ENCODE measurements around the gene DOK1. TPM values are rescaled to one million over a fixed set of nuclear protein-coding genes. Genes with fewer than 3 reads are reported as not detected.

The DOK1 gene
- polyA plus RNA-seq, 4 donors: 7.4 to 10.3 (median 8.4) TPM

DNA sequence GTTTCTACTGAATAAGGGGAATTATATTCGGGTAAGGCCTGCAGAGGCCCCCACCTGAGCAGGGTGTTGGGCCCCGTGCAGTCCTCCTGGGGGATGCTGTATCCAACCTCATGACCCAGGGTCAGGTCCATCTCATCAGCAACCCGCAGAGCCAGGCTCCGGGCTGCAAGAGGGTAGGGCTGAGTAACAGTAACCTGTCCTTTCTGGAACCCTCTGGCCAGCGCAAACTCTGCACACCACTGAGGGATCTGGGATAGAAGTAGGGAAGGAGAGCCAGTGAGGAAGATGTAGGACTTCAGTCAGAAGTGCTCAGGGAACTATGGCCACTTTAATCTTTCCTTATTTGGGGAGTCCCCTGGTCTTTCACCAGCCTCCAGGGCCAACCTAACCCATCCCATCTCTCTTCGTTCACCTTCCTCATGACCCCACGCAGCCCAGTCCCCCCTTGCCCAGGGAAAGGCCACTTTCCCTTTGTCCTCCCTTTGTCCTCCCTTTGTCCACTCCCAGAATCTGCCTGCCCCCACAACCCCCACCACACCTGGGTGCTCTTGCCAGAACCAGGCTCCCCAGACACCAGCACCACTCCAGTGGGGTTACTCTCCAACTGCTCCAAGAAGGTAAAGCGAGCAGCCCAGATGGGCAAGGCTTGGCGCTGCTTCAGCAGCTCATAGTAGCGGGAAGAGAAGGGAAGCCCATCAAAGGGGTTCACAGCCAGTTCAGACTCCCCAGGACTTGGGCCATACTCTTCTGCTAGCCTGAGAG is 29.4 kb upstream of the DOK1 start:
- no peak for DNase-seq (ENCODE audit: low read depth in 4 of 4, low spot score in 3 of 4)

DNA sequence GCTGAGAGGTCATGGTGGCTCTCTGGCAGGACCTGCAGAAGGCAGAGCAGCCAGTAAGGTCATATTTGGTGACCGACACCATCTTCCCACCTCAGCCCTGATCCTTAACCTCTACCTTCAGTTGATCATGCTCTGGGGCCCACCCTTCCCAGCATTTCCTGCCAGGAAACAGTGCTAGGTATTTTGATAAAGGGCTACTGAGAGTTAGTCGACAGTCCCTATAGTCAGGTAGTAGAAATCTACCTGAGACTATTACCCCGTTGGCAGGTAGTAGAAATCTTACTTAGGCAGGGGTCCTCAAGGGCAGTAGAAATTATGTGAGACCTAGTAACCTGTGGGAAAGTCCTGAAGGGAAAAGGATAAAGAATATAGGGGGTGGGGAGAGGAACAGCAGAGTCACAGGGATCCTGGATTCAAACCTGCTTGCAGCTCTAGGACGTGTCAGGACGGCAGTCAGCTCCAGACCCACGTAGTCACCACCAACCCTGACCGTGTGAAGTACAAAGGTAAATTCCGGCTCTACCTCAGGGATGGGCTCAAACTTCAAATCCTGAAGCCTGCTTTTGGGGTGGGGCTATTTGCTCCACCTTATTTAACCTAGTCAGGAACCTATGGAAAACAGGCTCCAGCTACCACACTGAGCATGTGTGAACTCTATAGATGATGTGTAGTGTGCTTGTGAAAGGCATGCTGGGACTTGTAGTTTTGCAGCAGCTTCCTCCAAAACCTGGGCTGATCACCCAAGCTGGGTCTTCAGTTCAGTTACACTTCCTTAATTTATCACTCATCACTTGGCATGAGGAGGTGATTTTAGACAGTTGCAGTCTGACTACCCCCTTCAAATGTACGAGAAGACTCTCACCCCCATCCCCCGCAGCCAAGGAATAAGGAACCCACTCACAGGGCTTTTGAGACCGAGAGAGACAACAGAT is 28.5 kb upstream of the DOK1 start, which contains the start of gene DQX1:
Gene DQX1 (minus strand): TSS at position 515 of the 932 bp plus-strand sequence. CDS start 502 bp downstream, at position 13.
- DNase-seq (ENCODE audit: low read depth in 4 of 4, low spot score in 3 of 4): no peak

DNA sequence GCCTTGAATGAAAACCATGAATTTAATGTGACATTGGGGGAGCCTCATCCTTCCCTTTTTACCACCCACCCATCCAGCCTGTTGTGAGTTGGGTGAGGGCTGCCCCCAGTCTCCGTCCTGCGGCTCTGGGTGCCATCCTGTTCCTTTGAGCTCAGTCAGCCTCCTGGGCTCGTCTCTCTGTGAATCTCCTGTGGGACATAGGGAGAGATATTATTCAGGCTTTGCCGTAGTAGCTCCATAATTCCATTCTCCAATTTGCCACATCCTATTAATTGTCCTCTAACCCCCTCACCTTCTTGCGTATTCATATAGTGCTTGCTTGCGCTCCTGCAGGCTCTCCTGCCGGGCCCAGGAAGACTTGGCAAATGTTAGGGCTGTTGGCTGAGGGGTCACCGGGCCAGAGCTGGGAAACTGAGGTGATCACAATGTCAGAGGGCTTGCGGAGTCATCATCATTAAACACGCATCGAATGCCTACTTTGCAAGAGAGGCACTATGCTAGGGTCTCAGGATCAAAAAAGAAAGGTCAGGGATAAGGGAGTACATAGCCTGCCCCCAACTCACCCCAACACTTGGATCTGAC is 27.8 kb upstream of the DOK1 start:
- no peak for DNase-seq (ENCODE audit: low read depth in 4 of 4, low spot score in 3 of 4)

DNA sequence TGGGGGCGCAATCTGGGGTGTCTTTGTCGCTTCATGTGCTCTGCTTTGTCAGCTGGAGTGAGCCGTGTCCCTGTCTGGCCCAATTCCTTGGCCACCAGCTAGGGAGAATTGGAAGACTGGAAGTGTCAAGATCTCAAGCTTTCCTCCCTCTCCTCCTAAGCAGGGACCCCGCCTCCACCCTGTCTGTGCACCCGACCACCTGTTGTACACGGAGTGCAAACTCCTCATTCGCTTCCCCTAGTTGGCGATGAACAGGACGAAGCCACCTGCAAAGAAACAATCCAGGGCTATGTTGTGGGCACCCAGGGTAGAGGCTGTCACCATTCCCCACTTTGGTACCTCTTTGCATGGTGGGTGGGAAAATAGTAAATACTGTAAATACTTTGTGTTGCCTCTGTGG is 26.8 kb upstream of the DOK1 start:
- DNase-seq (ENCODE audit: low read depth in 4 of 4, low spot score in 3 of 4): no peak

DNA sequence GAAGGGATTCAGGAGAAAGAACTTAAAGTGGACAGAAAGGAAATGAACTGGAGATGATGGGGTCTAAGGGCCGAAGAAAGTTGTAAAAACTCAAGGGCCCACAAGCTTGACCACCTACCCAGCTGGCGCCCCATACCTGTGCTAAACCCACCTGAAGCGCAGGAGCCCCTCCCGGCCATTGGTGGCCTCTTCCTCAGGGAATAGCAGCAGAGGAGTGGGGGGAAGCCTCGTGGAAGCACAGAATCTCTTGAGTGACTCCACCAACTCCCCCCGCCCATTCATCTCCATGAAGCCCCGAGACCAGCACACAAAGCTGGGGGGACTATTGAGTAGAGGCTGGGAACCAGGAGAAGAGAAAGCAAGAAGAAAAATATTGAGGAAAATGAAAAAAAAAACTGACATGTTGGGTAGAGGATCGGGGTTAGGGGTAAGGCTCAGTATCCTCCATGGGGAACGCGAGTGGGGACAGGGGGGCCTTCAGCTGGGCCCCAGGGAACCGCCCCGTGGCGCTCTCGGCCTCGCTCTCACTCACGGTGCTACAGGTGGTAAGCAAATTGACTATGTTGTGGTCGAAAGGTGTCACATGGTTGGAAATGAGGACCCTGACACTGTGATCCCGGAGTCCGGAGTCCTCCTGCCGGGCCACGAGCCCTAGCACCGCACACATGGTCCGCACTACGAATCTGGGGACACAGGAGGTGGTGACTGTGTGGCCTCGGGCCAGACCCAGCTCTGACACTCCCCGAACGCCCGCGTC is 25.7 kb upstream of the DOK1 start:
- no peak for DNase-seq (ENCODE audit: low read depth in 4 of 4, low spot score in 3 of 4)

DNA sequence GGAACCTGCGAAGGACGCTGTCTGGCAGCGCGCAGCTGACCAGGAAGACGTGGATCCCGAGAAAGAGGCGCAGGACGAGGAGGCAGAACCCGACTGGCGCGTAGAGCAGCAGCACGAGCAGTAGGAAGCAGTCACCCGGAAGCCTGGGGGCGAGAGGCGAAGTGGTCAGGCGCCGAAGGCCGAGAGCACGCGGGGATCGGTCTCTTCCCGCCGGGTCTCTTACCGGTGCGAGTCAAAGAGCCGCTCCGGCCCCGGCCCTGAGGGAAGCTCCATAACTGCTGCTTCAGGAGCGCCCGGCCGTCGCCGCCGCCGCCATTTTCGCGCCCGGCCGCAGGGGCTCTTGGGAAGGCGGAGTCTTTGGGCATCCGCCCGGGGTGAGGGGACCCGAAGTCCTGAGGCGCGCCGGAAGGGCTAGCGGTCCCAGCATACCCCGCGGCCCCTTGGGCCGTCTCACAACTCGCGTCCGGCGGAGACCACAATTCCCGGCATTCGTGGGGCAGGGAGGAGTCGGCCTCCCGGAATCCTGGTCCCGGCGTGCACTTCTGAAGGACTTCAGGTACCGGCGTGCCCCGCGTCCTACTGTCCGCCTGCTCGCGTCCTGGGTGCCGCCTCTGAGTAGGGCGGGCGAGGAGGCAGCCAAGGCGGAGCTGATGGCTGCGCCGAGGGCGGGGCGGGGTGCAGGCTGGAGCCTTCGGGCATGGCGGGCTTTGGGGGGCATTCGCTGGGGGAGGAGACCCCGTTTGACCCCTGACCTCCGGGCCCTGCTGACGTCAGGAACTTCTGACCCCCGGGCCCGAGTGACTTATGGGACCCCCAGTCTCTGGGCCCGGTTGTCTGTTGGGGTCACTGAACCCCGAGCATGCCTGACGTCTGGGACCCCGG is 24.9 kb upstream of the DOK1 start, which contains the start of the genes AUP1 and HTRA2:
Gene AUP1 (minus strand): TSS at position 350 of the 882 bp plus-strand sequence. CDS start 77 bp downstream, at position 273.
Gene HTRA2 (plus strand): TSS at position 577 of the 882 bp plus-strand sequence. CDS start 74 bp downstream, at position 651.
- peak; percentile 95 to 98 (median 98) for DNase-seq (ENCODE audit: low read depth in 4 of 4, low spot score in 3 of 4)

DNA sequence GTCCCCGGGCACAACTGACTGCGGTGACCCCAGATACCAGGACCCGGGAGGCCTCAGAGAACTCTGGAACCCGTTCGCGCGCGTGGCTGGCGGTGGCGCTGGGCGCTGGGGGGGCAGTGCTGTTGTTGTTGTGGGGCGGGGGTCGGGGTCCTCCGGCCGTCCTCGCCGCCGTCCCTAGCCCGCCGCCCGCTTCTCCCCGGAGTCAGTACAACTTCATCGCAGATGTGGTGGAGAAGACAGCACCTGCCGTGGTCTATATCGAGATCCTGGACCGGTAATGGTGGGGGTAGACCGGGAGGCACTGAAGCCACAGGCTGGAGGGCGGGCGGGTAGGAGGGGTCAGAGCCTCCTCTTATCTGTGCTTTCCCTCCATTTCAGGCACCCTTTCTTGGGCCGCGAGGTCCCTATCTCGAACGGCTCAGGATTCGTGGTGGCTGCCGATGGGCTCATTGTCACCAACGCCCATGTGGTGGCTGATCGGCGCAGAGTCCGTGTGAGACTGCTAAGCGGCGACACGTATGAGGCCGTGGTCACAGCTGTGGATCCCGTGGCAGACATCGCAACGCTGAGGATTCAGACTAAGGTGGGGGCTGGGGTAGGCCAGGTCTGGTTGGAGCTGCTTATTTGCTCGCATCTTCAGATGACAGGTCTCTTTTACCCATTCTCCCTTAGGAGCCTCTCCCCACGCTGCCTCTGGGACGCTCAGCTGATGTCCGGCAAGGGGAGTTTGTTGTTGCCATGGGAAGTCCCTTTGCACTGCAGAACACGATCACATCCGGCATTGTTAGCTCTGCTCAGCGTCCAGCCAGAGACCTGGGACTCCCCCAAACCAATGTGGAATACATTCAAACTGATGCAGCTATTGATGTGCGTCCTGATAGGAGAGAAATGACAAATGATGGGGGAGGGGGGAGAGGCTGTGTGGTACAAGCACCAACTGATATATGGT is 24.0 kb upstream of the DOK1 start:
- no peak for DNase-seq (ENCODE audit: low read depth in 4 of 4, low spot score in 3 of 4)

DNA sequence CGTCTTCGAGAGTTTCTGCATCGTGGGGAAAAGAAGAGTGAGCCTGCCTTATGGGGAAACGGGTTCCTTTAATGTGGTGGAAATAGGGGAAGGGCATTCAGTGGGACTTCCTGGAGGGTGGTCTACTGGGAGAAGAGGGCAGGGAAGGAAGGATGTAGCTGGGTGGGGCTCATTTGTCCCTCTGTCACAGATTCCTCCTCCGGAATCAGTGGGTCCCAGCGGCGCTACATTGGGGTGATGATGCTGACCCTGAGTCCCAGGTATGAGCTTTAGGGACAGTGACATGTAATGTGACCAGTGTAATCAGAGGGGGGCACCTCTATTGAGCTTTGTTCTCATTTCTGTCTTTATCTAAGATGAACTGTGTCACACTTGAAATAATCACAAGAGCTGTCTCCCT is 22.9 kb upstream of the DOK1 start:
- DNase-seq (ENCODE audit: low read depth in 4 of 4, low spot score in 3 of 4): no peak

DNA sequence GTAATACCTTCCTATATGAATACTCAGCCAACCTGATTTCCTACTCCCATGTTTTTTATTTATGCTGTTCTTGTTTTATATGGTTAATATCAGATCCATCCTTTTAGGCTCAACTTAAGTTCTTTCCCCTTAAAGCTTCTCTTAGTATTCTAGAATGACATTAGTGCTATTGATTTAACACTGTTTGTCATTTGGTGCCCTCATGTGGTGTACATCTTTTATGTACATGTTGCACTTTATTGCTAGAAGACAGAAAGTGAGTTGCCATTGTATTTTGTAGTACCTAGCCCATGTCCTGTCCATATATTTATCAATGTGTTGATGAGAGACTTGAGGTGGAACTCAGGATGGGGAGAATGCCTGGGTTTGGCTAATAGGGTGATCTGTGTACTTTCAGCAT is 22.3 kb upstream of the DOK1 start:
- no peak for DNase-seq (ENCODE audit: low read depth in 4 of 4, low spot score in 3 of 4)

DNA sequence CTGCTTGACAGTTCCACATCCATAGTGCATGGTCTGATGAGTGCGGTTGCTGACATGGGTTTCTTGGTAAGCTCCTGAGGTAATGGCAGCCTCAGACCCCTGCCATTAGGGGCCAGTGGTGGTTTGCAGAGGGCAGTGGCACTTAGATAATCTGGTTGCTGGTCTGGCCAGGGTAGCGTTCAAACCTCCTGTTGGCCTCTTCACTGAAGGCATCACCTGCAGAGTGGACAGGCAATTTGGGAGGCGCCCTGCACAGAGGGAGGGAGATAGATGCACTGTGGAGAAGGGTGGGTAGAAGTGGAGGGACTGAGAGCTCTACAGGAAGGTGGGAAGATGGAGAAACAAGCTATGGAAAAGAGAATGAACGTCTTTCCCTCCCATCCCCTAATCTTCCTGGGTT is 21.1 kb upstream of the DOK1 start:
- no peak for DNase-seq (ENCODE audit: low read depth in 4 of 4, low spot score in 3 of 4)

DNA sequence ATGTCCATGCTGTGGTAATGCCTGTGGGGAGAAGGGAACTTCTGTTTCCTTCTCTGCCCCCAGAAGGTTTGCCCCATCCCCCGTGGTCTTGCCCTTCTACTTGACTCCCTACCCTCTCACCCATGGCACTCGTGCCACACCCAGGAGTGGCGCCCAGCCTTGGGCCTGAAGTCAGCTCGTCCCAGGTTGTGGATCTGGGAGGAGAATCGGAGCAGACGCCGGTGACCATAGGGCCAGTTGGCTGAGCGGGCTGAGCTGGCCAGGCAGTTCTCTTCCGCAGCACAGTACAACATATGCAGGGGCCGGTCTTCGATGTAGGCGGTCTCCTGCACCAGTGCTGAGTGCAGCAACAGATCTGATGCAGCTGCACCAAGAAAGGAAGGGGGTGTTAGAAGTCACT is 20.1 kb upstream of the DOK1 start:
- no peak for DNase-seq (ENCODE audit: low read depth in 4 of 4, low spot score in 3 of 4)

DNA sequence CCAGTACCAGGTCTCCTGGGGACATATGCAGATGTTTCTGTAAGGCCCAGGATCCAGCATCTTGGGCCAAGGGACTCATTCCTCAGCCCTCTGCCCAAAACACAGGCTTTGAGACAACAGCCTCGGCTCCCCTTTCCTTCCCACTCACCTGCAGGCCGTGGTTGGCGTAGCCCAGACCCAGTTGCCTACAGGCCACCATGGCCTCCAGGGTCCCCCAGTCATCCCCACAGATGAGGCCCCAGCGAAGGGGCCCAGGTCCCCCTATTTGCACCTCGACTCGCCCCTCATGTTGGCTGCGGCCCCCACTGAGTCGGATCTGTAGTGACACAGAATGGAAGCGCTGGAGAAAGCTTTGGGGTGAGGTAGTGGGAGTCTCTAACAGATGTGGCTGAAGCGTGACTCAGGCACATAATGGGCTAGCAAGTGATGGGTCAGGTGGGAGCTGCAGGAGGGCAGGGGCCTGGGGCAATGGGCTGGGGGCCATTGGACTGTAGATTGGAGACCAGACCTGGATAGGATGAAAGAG is 19.0 kb upstream of the DOK1 start:
- no peak for DNase-seq (ENCODE audit: low read depth in 4 of 4, low spot score in 3 of 4)

DNA sequence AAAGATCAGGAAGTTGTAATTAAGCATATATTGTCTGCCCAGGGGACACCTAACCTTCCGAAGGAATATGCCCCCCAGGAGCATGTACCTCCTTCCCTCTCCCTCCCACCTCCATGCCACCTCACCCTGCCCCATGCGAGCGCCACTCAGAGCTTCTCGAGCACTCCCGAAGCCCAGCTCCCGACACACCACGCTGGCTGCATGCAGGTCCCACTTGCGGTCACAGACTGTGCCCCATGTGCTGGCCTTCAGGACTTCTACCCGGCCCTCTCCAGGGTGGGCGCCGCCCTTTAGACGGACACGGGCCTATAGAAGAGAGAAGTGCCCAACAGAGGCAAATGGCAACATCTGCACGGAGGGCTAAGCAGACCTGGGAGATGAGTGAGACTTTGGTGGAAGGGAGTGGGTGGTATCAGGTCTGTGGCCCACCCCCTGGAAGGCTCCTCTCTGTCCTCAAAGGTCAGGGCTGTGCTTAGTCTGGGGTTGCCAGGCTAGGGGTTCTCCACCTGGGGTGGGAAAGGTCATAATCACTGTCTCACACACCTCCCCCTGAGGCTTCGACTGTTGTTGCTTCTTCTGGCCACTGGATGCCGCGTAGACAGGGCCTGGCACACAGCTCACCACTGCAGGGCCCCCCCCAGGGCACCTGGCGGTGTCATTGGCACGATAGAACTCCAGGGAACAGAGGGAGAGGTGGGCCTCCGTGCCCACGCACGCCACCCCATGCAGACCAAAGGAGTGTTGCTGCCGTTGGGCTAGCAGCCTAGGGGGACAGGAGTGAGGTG is 18.2 kb upstream of the DOK1 start:
- no peak for DNase-seq (ENCODE audit: low read depth in 4 of 4, low spot score in 3 of 4)

DNA sequence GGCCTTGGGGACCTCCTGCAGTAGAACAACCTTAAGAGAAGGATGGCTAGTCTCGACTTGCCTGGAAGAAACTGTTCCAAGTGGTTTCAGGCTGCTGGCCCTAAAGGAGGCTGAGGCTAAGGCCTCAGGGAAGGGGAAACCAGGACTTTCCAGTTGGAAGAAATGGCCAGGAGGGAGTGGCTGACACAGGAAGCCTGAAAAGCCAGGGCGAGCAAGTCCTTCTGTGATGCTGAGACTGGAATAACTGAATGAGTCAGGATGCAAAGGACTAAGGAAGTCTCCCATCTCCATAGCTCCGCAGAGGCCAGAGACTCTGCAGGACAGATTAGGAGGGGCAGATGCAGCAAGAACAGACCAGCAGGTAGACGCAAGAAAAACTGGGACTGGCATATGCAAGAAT is 17.4 kb upstream of the DOK1 start:
- no peak for DNase-seq (ENCODE audit: low read depth in 4 of 4, low spot score in 3 of 4)

DNA sequence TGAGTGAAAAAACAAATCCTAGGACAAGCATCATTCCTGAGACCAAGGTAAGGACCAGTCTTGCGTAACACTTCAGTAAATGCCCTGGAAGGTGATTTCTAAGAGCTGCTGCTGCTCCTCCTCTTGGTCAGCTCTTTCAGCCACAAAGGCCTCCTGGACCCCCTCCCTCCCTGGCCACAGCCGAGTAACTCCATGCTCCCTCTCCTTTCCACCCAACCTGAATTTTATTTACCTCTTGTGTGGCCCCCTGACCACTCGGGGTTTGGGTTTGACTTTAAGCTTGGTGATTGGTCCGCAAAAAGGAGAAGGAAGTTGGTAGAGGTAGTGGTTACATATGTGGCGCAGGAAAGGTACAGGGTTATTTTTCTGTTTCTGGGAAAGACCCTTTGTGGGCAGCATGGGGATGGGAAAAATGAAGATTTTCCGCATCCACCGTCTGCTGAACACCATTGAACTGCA is 15.6 kb upstream of the DOK1 start:
- DNase-seq (ENCODE audit: low read depth in 4 of 4, low spot score in 3 of 4): no peak

DNA sequence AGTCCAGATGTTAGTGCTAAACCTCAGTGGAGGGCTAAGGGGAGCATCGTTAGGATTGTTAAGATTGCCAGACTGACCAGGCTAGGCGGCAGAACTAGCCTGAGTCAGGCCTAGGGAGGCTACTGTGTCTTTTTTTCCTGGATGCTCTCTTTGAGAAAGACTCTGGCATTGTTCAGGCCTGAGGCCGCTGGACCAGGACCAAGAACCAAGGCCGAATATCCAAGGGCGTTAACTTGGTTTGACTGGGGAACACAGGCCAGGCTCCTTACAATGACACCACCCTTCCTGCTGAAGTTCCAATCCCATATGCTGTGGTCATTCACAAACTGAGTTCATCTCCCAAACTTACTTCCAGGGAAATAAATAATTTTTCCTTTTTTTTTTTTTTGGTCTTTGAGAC is 14.2 kb upstream of the DOK1 start:
- DNase-seq (ENCODE audit: low read depth in 4 of 4, low spot score in 3 of 4): no peak

DNA sequence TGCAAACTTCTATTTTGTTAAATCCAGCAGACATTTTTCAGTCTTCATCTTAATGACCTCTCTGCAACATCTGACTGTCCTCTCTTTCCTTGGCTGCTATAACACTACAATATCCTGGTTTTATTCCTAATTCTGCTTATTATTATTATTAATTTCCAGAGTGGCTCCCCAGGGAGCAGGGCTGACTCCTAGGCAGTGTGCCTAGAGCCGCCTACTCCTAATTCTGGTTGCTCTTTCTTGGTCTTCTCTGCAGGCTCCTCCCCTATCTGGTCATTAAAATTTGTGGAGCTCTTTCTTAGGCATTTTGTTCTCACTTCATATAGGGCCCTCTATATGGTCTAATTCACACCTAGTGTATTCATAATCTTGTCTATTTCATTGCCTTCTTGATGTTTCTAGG is 11.5 kb upstream of the DOK1 start:
- DNase-seq (ENCODE audit: low read depth in 4 of 4, low spot score in 3 of 4): no peak

Data from left renal pelvis (tissue), 4 donors.